Ectodermal cell (in vitro differentiated cells): ENCODE results near the gene MAP4K3.

ENCODE experiments used
- H3K27ac ChIP-seq: 2 replicates; pipeline ENCODE4 v1.7.0; 2013; ENCODE audit warnings: mild to moderate bottlenecking, low read depth, low read length; ENCODE audit not compliant: insufficient read depth, poor library complexity, severe bottlenecking
- H3K27me3 ChIP-seq: 2 replicates; pipeline ENCODE4 v1.7.0; 2013; ENCODE audit warnings: mild to moderate bottlenecking, low read length; ENCODE audit not compliant: insufficient read depth, control insufficient read depth, poor library complexity, severe bottlenecking
- H3K36me3 ChIP-seq: one replicate; pipeline ENCODE4 v1.7.0; 2013; ENCODE audit warnings: low read length; ENCODE audit not compliant: control insufficient read depth, insufficient read depth
- H3K4me1 ChIP-seq: one replicate; pipeline ENCODE4 v1.7.0; 2013; ENCODE audit warnings: low read length; ENCODE audit not compliant: control insufficient read depth, insufficient read depth
- H3K4me3 ChIP-seq: 2 replicates; pipeline ENCODE4 v1.7.0; 2013; ENCODE audit warnings: low read depth, low read length, control low read depth; ENCODE audit not compliant: insufficient read depth
- H3K9me3 ChIP-seq: 2 replicates; pipeline ENCODE4 v1.7.0; 2013; ENCODE audit warnings: mild to moderate bottlenecking, low read length, moderate library complexity; ENCODE audit not compliant: control insufficient read depth
- WGBS, 2 experiments: methylation state at CpG; one replicate each; pipeline ENCODE4 v1.1.7; 2013; ENCODE audit warnings: missing lambda C conversion rate in 2 of 2; 5-methylcytosine and 5-hydroxymethylcytosine counted together

The MAP4K3 gene

GRCh38 chr2:39320162-39320561 is 116.9 kb downstream of the MAP4K3 start:
- no peaks in the 10 kb centered on the region for H3K9me3 ChIP-seq
- WGBS, 2 experiments = 94% methylated on average over 3 of the region's 4 CpGs; no CpG with 5 or more reads in 1 of the 2 experiments

GRCh38 chr2:39313575-39313974 is 123.5 kb downstream of the MAP4K3 start:
- Histone ChIP-seq H3K4me3 (no peak overlapping the region), H3K27me3 (no peaks in the 10 kb centered on the region), H3K27ac (no peak overlapping the region), H3K4me1 (no peaks in the 10 kb centered on the region), H3K36me3 (no peaks in the 10 kb centered on the region), H3K9me3 (no peaks in the 10 kb centered on the region)
- WGBS, 2 experiments = 91 to 97% methylated on average over 4 of the region's 4 CpGs

More at GRCh38 chr2:39320162-39320561, 116.9 kb downstream of the MAP4K3 start:
- no peak overlapping the region for H3K27ac ChIP-seq
- no peaks in the 10 kb centered on the region for H3K4me1 ChIP-seq
- H3K4me3 ChIP-seq = no peak overlapping the region
- no peaks in the 10 kb centered on the region for H3K27me3 ChIP-seq
- H3K36me3 ChIP-seq = no peaks in the 10 kb centered on the region

GRCh38 chr2:39311469-39311868 is 125.6 kb downstream of the MAP4K3 start:
- Histone ChIP-seq H3K9me3 (no peaks in the 10 kb centered on the region), H3K4me1 (peaks cover 4% of the 10 kb centered on the region), H3K36me3 (no peaks in the 10 kb centered on the region), H3K4me3 (no peak overlapping the region), H3K27me3 (no peaks in the 10 kb centered on the region), H3K27ac (no peak overlapping the region)
- 93 to 97% methylated on average over 2 of the region's 2 CpGs for WGBS, 2 experiments

GRCh38 chr2:39308778-39309177 is 128.3 kb downstream of the MAP4K3 start:
- no peaks in the 10 kb centered on the region for H3K27me3 ChIP-seq
- 100% methylated on average over 1 of the region's 1 CpG; no CpG with 5 or more reads in 1 of the 2 experiments for WGBS, 2 experiments
- no peaks in the 10 kb centered on the region for H3K9me3 ChIP-seq
- H3K4me1 ChIP-seq = peaks cover 6% of the 10 kb centered on the region
- H3K36me3 ChIP-seq = no peaks in the 10 kb centered on the region
- no peak overlapping the region for H3K4me3 ChIP-seq
- no peak overlapping the region for H3K27ac ChIP-seq

- Histone ChIP-seq H3K27ac (no peak overlapping the region), H3K27me3 (no peaks in the 10 kb centered on the region), H3K4me3 (no peak overlapping the region), H3K9me3 (no peaks in the 10 kb centered on the region), H3K36me3 (no peaks in the 10 kb centered on the region), H3K4me1 (peaks cover 6% of the 10 kb centered on the region)
- WGBS, 2 experiments = 80 to 95% methylated on average over 1 of the region's 1 CpG
Observed at GRCh38 chr2:39306626-39307025, 130.5 kb downstream of the MAP4K3 start.

- no peak overlapping the region for H3K4me3 ChIP-seq
- H3K36me3 ChIP-seq = no peaks in the 10 kb centered on the region
- H3K27me3 ChIP-seq = no peaks in the 10 kb centered on the region
- no peaks in the 10 kb centered on the region for H3K9me3 ChIP-seq
- H3K4me1 ChIP-seq = peaks cover 14% of the 10 kb centered on the region
- no peak overlapping the region for H3K27ac ChIP-seq
- WGBS, 2 experiments = 94% methylated on average over 4 of the region's 4 CpGs
Observed at GRCh38 chr2:39304729-39305128, 132.4 kb downstream of the MAP4K3 start.

GRCh38 chr2:39304200-39304599 is 132.9 kb downstream of the MAP4K3 start:
- Histone ChIP-seq H3K27ac (no peak overlapping the region), H3K4me1 (peaks cover 14% of the 10 kb centered on the region), H3K9me3 (no peaks in the 10 kb centered on the region), H3K36me3 (no peaks in the 10 kb centered on the region), H3K4me3 (no peak overlapping the region), H3K27me3 (no peaks in the 10 kb centered on the region)
- WGBS, 2 experiments = 100% methylated on average over 1 of the region's 1 CpG

GRCh38 chr2:39301352-39301751 is 135.7 kb downstream of the MAP4K3 start:
- no peaks in the 10 kb centered on the region for H3K36me3 ChIP-seq
- no peaks in the 10 kb centered on the region for H3K9me3 ChIP-seq
- H3K4me3 ChIP-seq = no peak overlapping the region
- H3K27ac ChIP-seq = no peak overlapping the region
- no peaks in the 10 kb centered on the region for H3K27me3 ChIP-seq
- peaks cover 9% of the 10 kb centered on the region for H3K4me1 ChIP-seq
- 95% methylated on average over 6 of the region's 6 CpGs for WGBS, 2 experiments

- H3K27me3 ChIP-seq = no peaks in the 10 kb centered on the region
- WGBS, 2 experiments = 68 to 81% methylated on average over 3 to 4 of the region's 8 CpGs
- no peak overlapping the region for H3K27ac ChIP-seq
- H3K36me3 ChIP-seq = no peaks in the 10 kb centered on the region
- H3K9me3 ChIP-seq = no peaks in the 10 kb centered on the region
- H3K4me3 ChIP-seq = no peak overlapping the region
- H3K4me1 ChIP-seq = peaks cover 8% of the 10 kb centered on the region
Observed at GRCh38 chr2:39300044-39300978, 136.8 kb downstream of the MAP4K3 start.

- H3K27me3 ChIP-seq = no peaks in the 10 kb centered on the region
- 95 to 96% methylated on average over 5 of the region's 6 CpGs for WGBS, 2 experiments
- no peak overlapping the region for H3K27ac ChIP-seq
- H3K36me3 ChIP-seq = peaks cover 8% of the 10 kb centered on the region
- no peaks in the 10 kb centered on the region for H3K9me3 ChIP-seq
- no peak overlapping the region for H3K4me3 ChIP-seq
- H3K4me1 ChIP-seq = no peaks in the 10 kb centered on the region
Observed at GRCh38 chr2:39290433-39290832, 146.7 kb downstream of the MAP4K3 start.
